Measurements from ENCODE around the gene TENM3.
A peak's percentile ranks its signal among the peaks of the same experiment; 100 is the strongest.

TENM3 gene

GRCh38 chr4:182627996-182628395 lies 384.8 kb downstream of the TENM3 start:
- no peak for DNase-seq (ENCODE audit: low spot score)

GRCh38 chr4:182628544-182628943 lies 385.3 kb downstream of the TENM3 start:
- DNase-seq (ENCODE audit: low spot score) = no peak

GRCh38 chr4:182629096-182629495 lies 385.9 kb downstream of the TENM3 start:
- DNase-seq (ENCODE audit: low spot score) = no peak

DNA sequence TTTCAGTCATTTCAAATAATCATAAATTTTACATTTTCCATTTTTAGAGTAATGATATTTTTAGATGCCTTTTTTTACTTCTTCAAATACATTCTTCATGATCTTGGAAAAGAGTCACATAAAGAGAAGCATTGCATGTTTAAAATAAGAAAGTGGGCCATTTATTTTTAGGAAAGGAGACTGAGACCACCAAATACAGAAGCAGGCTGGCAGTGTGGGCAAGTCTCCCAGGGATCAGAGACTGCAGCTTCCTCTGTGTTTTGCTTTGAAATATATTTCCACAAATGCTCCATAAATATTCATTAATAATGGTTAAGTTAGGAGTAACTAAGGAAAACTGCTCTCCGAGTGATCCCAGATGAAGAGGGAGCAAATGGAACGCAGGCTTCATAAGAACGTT lies 397.3 kb downstream of the TENM3 start:
- no peak for DNase-seq (ENCODE audit: low spot score)

DNA sequence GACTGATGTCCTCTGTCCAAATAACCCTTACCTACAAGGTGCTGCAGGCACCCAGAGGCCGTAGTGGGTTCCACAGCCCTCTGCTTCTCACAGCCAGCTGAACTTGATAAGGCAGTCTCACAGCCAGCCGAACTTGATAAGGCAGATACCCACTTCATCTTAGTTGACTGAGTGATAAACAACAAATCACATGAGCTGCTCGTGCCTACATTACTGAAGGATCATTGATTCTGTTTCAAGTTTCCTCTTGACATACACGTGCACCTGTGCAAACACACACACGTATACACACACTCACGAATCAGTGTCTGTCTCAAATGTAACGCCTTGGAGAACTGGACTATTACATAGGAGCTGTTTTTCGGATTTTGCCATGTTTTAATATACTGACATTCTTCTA lies 397.7 kb downstream of the TENM3 start:
- DNase-seq (ENCODE audit: low spot score) = no peak

DNA sequence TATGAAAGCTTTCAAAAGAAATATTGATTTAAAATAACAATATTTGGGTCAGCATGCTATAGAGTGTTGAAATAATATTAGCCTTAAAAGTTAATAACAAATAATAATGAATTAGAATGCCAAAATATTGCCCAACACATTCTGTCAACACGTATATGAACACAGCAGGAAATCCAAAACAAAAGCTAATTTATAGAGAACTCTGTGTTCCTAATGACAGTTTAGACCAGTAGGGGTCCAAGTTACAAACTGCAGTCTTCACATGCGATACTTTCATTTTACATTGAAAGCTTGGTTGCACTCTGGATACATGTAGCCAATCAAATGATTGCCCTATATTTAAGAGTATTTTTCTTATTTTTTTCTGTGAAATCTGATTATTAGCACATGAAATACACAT lies 399.6 kb downstream of the TENM3 start:
- DNase-seq (ENCODE audit: low spot score) = no peak

DNA sequence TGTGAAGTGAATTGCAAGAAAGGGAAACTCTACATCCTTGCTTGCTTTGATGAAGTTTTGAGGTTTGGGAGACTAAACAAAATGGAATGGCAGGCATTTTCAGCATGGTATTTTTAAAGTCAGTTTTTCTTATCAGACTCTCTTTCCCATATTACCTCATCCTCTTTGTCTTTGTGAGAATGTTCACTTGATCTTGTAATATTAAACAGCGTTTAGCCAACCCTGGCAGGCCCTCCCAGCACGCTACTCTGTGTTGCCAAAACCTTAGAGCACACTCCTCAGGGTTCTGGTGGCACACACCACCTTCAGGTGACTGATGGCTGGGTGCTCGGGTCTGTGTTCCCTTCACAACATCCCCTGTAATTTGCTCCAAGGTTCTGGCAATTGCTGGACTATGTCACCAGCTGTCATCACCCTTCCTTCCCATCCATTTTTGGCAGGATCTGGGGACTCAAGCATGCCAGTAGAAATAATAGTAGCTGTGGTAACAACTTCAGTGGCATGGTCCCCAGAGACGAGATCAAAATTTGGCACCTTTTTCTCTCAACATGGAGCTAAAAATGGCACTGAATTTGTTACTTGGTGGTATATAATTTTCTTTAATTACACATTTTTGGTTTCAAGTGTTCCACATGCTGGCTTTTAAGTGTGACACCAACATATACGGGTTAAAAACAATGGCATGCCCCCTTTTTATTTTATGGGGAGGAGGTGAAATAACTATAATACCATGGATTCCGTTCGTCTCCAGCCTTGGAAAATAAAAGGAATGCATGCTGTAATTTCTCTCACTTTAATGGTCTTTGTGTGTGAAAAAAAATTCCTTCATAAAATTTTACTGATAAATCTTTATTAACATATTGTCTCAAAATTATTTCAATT lies 400.8 kb downstream of the TENM3 start:
- DNase-seq (ENCODE audit: low spot score) = peak; percentile 59

GRCh38 chr4:182644683-182645050 lies 401.5 kb downstream of the TENM3 start:
- DNase-seq (ENCODE audit: low spot score) = peak; percentile 16

GRCh38 chr4:182645511-182645910 lies 402.3 kb downstream of the TENM3 start:
- DNase-seq (ENCODE audit: low spot score) = no peak

DNA sequence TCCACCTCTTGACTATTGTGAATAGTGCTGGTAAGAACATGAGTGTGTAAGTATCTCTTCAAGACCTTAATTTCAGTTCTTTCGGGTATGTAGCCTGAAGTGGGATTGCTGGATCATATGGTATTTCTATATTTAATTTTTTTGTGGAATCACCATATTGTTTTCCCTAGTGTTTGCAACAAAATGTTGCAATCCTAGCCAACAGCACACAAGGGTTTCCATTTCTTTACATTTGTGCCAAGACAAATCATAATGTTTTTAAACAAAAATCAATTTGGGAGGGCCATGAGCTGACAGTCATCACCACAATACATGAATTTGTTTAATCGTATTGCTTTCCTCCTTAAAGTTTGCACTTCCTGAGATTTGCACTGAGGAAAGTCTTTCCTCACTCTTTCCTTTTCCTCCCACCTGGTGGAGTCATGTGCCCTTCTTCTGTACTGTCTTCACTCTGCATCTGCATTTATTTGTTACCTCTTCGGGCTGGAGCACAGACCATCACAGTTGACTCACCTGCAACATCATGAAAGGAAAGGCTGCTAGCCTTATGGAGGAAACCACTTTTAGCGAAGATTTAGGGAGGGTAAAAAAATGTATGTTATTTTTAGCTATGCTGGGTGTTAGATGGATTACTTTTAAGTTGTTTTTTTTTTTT lies 404.6 kb downstream of the TENM3 start:
- DNase-seq (ENCODE audit: low spot score) = no peak

GRCh38 chr4:182648766-182649165 lies 405.6 kb downstream of the TENM3 start:
- DNase-seq (ENCODE audit: low spot score) = no peak

DNA sequence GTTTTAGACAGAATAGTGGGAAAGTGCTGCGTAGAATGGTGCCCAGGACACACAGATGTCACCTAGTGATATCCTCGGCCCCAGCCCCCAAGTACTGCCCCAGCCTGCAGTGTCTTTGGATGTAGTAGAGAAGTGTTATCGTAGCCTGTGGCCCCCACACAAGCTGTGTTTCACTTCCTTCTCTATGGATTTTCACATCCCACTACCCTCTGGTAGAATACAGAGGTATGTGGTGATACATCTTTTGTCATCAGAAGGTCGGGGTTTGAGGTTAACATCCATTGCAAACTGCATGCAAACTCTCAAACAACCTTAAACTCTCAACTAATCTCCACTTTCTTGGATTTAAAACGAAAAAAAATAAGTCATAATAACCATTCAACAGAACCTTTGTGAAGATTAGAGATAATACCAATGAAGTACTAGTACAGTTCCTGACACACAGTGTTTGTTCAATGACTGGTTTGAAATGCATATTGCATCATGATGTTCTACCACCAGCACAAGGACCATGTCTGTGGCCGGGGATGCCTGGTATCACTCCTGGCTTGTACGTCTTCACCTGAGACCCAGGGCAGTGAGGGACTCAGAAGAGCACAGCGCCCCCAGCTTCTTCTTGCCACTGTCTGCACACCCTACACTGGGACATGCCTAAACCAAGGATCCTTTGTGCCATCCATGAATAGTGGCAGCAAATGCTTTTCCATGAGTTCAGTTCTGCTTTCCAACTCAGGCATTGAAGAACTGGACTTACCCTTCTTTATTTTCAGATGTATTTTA lies 406.7 kb downstream of the TENM3 start:
- no peak for DNase-seq (ENCODE audit: low spot score)

GRCh38 chr4:182653596-182653995 lies 410.4 kb downstream of the TENM3 start:
- no peak for DNase-seq (ENCODE audit: low spot score)

DNA sequence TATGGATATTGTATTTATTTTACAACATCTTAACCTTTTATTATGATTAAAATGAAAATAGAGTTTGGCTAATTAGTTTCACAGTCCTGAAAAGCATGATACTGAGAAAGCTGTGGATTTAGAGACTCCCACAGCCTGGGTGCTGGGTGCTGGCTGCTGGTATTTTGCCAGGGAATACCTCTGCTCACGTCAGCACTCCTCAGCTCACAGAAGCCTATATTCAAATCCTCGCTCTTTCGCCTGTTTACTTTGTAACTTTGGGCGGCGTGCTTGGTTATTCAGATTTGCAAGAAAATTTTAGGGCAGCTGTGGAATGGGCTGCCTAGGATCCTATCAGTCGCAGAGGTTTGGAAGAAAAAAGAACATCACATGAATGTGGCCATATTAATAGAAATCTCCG lies 412.1 kb downstream of the TENM3 start:
- DNase-seq (ENCODE audit: low spot score) = no peak

DNA sequence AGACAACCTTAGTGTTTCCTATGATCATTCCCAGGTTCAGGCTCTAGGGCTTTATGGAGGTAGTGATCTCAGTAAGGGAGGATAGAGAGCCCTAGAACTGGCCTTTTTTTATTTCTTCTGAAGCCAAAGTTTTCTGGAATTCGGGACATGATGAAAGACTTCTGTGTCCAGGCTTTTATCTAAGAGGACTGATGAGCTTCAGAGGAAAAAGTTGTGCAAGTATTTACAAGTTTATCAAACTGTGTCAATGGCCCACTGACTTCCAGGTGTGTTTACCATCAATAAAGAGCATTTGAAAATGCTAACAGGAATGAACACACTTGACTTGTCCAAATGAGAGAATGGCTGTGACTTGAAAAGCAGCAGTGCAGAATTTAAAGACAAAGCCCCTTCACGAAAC lies 419.3 kb downstream of the TENM3 start:
- no peak for DNase-seq (ENCODE audit: low spot score)

GRCh38 chr4:182671231-182671630 lies 428.0 kb downstream of the TENM3 start:
- no peak for DNase-seq (ENCODE audit: low spot score)

DNA sequence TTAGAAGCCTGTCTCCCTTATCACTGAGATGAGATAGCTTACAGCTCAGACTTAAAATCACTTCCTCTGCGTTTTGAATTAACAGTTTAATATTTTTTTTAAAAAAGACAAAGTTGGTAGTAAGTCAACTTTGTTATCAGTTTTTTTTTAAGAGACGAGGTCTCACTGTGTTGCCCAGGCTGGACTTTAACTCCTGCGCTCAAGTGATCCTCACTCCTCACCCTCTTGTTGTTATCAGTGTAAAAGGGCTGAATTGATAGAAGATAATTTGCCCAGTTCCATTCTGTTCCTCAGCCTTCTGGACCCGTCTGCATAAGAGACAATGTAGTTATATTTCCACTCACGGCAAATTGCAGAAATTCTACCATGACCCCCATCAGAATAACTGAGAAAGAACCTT lies 428.5 kb downstream of the TENM3 start:
- DNase-seq (ENCODE audit: low spot score) = no peak

- no peak for DNase-seq (ENCODE audit: low spot score)
Observed at GRCh38 chr4:182678590-182678989, 435.4 kb downstream of the TENM3 start.

GRCh38 chr4:182679533-182679932 lies 436.3 kb downstream of the TENM3 start:
- DNase-seq (ENCODE audit: low spot score) = no peak

- DNase-seq (ENCODE audit: low spot score) = no peak
Observed at GRCh38 chr4:182680234-182680653, 437.0 kb downstream of the TENM3 start.

- DNase-seq (ENCODE audit: low spot score) = no peak
Observed at GRCh38 chr4:182683661-182684060, 440.5 kb downstream of the TENM3 start.

- DNase-seq (ENCODE audit: low spot score) = no peak
Observed at GRCh38 chr4:182684796-182685195, 441.6 kb downstream of the TENM3 start.

GRCh38 chr4:182688081-182688480 lies 444.9 kb downstream of the TENM3 start:
- DNase-seq (ENCODE audit: low spot score) = no peak
